WTC11 (cell line): Measurements from ENCODE around the gene ITGA8. TPM values are rescaled to one million over a fixed set of nuclear protein-coding genes. Genes with fewer than 3 reads are reported as not detected.

Experiments used
- ATAC-seq: fragments of 200-7000 bp; cut with Tn5 transposase; 2 replicates; pipeline ENCODE4 v1.10.0; 2021; ENCODE audit warnings: mild to moderate bottlenecking, moderate library complexity
- CTCF ChIA-PET: fragments of 300-600 bp; sonication (Branson Sonifier 250); formaldehyde crosslinking; loops from one replicate; lab custom pipeline; 2021; ENCODE audit warnings: antibody characterized with exemption; lab: Charles Lee
- POLR2A ChIA-PET: fragments of 350-600 bp; sonication (Branson Sonifier 250); formaldehyde crosslinking; loops from one replicate; lab custom pipeline; 2021; ENCODE audit warnings: antibody characterized with exemption; lab: Charles Lee
- DNase-seq: peaks from one replicate; pipeline ENCODE4 v3.0.0; 2021; ENCODE audit warnings: low spot score
- H3K27ac Mint-ChIP-seq: 2 replicates; pipeline ENCODE4 v1.8.0; 2021; ENCODE audit warnings: mixed read lengths
- H3K27me3 Mint-ChIP-seq: 2 replicates; pipeline ENCODE4 v1.8.0; 2021; ENCODE audit warnings: low read depth, mild to moderate bottlenecking, moderate library complexity, mixed read lengths
- H3K36me3 Mint-ChIP-seq: 2 replicates; pipeline ENCODE4 v1.8.0; 2021; ENCODE audit warnings: mixed read lengths
- H3K4me1 Mint-ChIP-seq: 2 replicates; pipeline ENCODE4 v1.8.0; 2022; ENCODE audit warnings: mixed read lengths
- H3K4me3 Mint-ChIP-seq: 2 replicates; pipeline ENCODE4 v1.8.0; 2021; ENCODE audit warnings: mild to moderate bottlenecking, moderate library complexity, mixed read lengths
- H3K9me3 Mint-ChIP-seq: 2 replicates; pipeline ENCODE4 v1.8.0; 2021; ENCODE audit warnings: mixed read lengths
- ATF1 ChIP-seq: sonication (generic); formaldehyde crosslinking; IDR thresholded peaks from 2 replicates; pipeline ENCODE4 v1.8.1; 2023; ENCODE audit warnings: mild to moderate bottlenecking, moderate library complexity, missing genetic modification reagents
- ATF3 ChIP-seq: sonication (generic); formaldehyde crosslinking; conservative IDR thresholded peaks from 2 replicates; pipeline ENCODE4 v1.8.1; 2022; ENCODE audit warnings: mild to moderate bottlenecking, missing genetic modification reagents
- CBFB ChIP-seq: sonication (generic); formaldehyde crosslinking; IDR thresholded peaks from 2 replicates; pipeline ENCODE4 v1.8.1; 2022; ENCODE audit warnings: mild to moderate bottlenecking, low read depth, missing genetic modification reagents
- CREM ChIP-seq: sonication (generic); formaldehyde crosslinking; IDR thresholded peaks from 2 replicates; pipeline ENCODE4 v1.8.1; 2022; ENCODE audit warnings: mild to moderate bottlenecking, missing genetic modification reagents, moderate library complexity
- E2F4 ChIP-seq: sonication (generic); formaldehyde crosslinking; IDR thresholded peaks from 2 replicates; pipeline ENCODE4 v1.8.1; 2022; ENCODE audit warnings: low read depth, mild to moderate bottlenecking, moderate library complexity, missing genetic modification reagents, borderline replicate concordance
- E2F5 ChIP-seq: sonication (generic); formaldehyde crosslinking; IDR thresholded peaks from 2 replicates; pipeline ENCODE4 v1.8.1; 2022; ENCODE audit warnings: mild to moderate bottlenecking, moderate library complexity, missing genetic modification reagents
- ERG ChIP-seq: fragments of 250-450 bp; sonication (Bioruptor Pico); IDR thresholded peaks from 2 replicates; pipeline ENCODE4 v1.8.0; 2021; ENCODE audit warnings: mild to moderate bottlenecking
- FOXJ3 ChIP-seq: sonication (generic); formaldehyde crosslinking; IDR thresholded peaks from 2 replicates; pipeline ENCODE4 v1.9.0; 2021; ENCODE audit warnings: missing genetic modification reagents, mild to moderate bottlenecking, borderline replicate concordance
- FOXK1 ChIP-seq: sonication (generic); formaldehyde crosslinking; IDR thresholded peaks from 2 replicates; pipeline ENCODE4 v1.8.0; 2022; ENCODE audit warnings: mild to moderate bottlenecking, moderate library complexity, missing genetic modification reagents
- GABPB1 ChIP-seq: sonication (generic); formaldehyde crosslinking; IDR thresholded peaks from 2 replicates; pipeline ENCODE4 v1.8.1; 2023; ENCODE audit warnings: mild to moderate bottlenecking, missing genetic modification reagents
- GRHL2 ChIP-seq: fragments of 250-450 bp; sonication (Bioruptor Pico); IDR thresholded peaks from 2 replicates; pipeline ENCODE4 v1.8.0; 2022; ENCODE audit warnings: mild to moderate bottlenecking, moderate library complexity; ENCODE audit not compliant: insufficient replicate concordance, severe bottlenecking
- GTF2I ChIP-seq: fragments of 250-450 bp; sonication (Bioruptor Pico); conservative IDR thresholded peaks from 2 replicates; pipeline ENCODE4 v1.4.0; 2021; ENCODE audit warnings: mild to moderate bottlenecking
- MAX ChIP-seq: sonication (generic); formaldehyde crosslinking; IDR thresholded peaks from 2 replicates; pipeline ENCODE4 v1.8.0; 2022; ENCODE audit warnings: mild to moderate bottlenecking, missing genetic modification reagents
- NFATC4 ChIP-seq: fragments of 250-450 bp; sonication (Bioruptor Pico); IDR thresholded peaks from 2 replicates; pipeline ENCODE4 v1.9.0; 2021; ENCODE audit warnings: mild to moderate bottlenecking
- NFE2L1 ChIP-seq: sonication (generic); formaldehyde crosslinking; IDR thresholded peaks from 2 replicates; pipeline ENCODE4 v1.8.1; 2023; ENCODE audit warnings: missing genetic modification reagents
- PRRX2 ChIP-seq: fragments of 250-450 bp; sonication (Bioruptor Pico); IDR thresholded peaks from 2 replicates; pipeline ENCODE4 v1.8.0; 2021; ENCODE audit warnings: mild to moderate bottlenecking
- RORB ChIP-seq: fragments of 250-450 bp; sonication (Bioruptor Pico); IDR thresholded peaks from 2 replicates; pipeline ENCODE4 v1.9.0; 2021; ENCODE audit warnings: mild to moderate bottlenecking
- SMAD3 ChIP-seq: sonication (generic); formaldehyde crosslinking; IDR thresholded peaks from 2 replicates; pipeline ENCODE4 v1.8.0; 2022; ENCODE audit warnings: missing genetic modification reagents, mild to moderate bottlenecking, borderline replicate concordance
- SMAD4 ChIP-seq: sonication (generic); formaldehyde crosslinking; IDR thresholded peaks from 2 replicates; pipeline ENCODE4 v1.8.0; 2022; ENCODE audit warnings: mild to moderate bottlenecking, missing genetic modification reagents
- TP53 ChIP-seq: sonication (generic); formaldehyde crosslinking; IDR thresholded peaks from 2 replicates; pipeline ENCODE4 v1.8.1; 2023; ENCODE audit warnings: mild to moderate bottlenecking, missing genetic modification reagents
- USF1 ChIP-seq: sonication (generic); formaldehyde crosslinking; IDR thresholded peaks from 2 replicates; pipeline ENCODE4 v1.8.0; 2022; ENCODE audit warnings: mild to moderate bottlenecking, missing genetic modification reagents
- ZNF232 ChIP-seq: sonication (generic); formaldehyde crosslinking; IDR thresholded peaks from 2 replicates; pipeline ENCODE4 v1.8.0; 2022; ENCODE audit warnings: mild to moderate bottlenecking, missing genetic modification reagents
- ZNF263 ChIP-seq: sonication (generic); formaldehyde crosslinking; IDR thresholded peaks from 2 replicates; pipeline ENCODE4 v1.8.1; 2022; ENCODE audit warnings: low read depth, mild to moderate bottlenecking, moderate library complexity, missing genetic modification reagents
- ZNF396 ChIP-seq: fragments of 250-450 bp; sonication (Bioruptor Pico); IDR thresholded peaks from 2 replicates; pipeline ENCODE4 v1.8.0; 2021; ENCODE audit warnings: mild to moderate bottlenecking, moderate library complexity, borderline replicate concordance
- ZNF423 ChIP-seq: fragments of 250-450 bp; sonication (Bioruptor Pico); IDR thresholded peaks from 2 replicates; pipeline ENCODE4 v2.1.2; 2022; ENCODE audit warnings: mild to moderate bottlenecking, moderate library complexity
- ZNF671 ChIP-seq: fragments of 250-450 bp; sonication (Bioruptor Pico); IDR thresholded peaks from 2 replicates; pipeline ENCODE4 v1.8.0; 2021; ENCODE audit warnings: mild to moderate bottlenecking
- total RNA-seq: library from RNA; stranded (reverse); gene quantifications from 3 replicates; pipeline ENCODE4 v1.2.3, GENCODE V29; 2021
- TF ChIP-seq, protein P1 (sequence below): sonication (generic); formaldehyde crosslinking; IDR thresholded peaks from 2 replicates; pipeline ENCODE4 v1.8.1; 2023; ENCODE audit warnings: mild to moderate bottlenecking, missing genetic modification reagents
- TF ChIP-seq, protein P2 (sequence below): sonication (generic); formaldehyde crosslinking; IDR thresholded peaks from 2 replicates; pipeline ENCODE4 v1.8.1; 2022; ENCODE audit warnings: low read depth, missing genetic modification reagents, borderline replicate concordance

Gene ITGA8
- total RNA-seq, 1 experiment from 2014 or later: not detected

GRCh38 chr10:15754937-15755336, 35.2 kb upstream of the ITGA8 start:
- H3K27me3 Mint-ChIP-seq: peaks cover 3% of the 10 kb centered on the region; the same call in 1 of the 2 replicates
- ATAC-seq: no peak
- no peaks in the 10 kb centered on the region for H3K9me3 Mint-ChIP-seq
- POLR2A ChIA-PET: interaction anchor here (0.6 kb wide), 1 partner anchor 975 kb away, joined by 3 read pairs; no protein-coding TSS in a partner anchor
- TF ChIP-seq ZNF263 (CRISPR knock-in tag): no peak
- CTCF ChIA-PET: no interaction called here
- H3K4me3 Mint-ChIP-seq: no peak overlapping the region
- no peaks in the 10 kb centered on the region for H3K36me3 Mint-ChIP-seq
- no peak overlapping the region for H3K27ac Mint-ChIP-seq
- DNase-seq: no peak
- H3K4me1 Mint-ChIP-seq: no peaks in the 10 kb centered on the region

DNA sequence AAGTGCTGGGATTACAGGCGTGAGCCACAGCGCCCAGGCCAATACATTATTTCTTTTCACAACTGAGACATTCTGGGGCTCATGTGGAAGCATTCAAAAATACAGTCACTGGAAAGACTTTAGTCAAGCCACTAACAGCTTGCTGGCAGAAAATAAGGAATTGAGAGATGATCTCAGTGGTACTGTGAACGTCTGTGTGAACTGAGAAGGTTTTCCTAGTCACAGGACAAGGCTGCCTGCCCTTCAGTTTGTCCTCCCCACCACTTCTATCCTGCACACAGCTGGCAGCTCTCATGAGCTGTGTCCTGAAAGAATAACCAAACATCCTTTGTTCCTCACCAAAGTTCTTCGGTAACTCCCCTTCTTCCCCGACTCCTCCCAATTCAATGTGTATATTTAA, 31.3 kb upstream of the ITGA8 start:
- TF ChIP-seq PRRX2 (CRISPR knock-in tag) (no peak), ZNF671 (no peak), CBFB (CRISPR knock-in tag) (no peak), TP53 (CRISPR knock-in tag) (no peak), CREM (no peak), ATF3 (CRISPR knock-in tag) (no peak), GTF2I (no peak), ERG (no peak), ATF1 (CRISPR knock-in tag) (no peak), SMAD4 (no peak), FOXJ3 (CRISPR knock-in tag) (no peak), ZNF396 (CRISPR knock-in tag) (no peak), ZNF423 (CRISPR knock-in tag) (no peak), RORB (CRISPR knock-in tag) (no peak), NFATC4 (no peak), GABPB1 (CRISPR knock-in tag) (no peak)
- TF ChIP-seq, protein P1, sequence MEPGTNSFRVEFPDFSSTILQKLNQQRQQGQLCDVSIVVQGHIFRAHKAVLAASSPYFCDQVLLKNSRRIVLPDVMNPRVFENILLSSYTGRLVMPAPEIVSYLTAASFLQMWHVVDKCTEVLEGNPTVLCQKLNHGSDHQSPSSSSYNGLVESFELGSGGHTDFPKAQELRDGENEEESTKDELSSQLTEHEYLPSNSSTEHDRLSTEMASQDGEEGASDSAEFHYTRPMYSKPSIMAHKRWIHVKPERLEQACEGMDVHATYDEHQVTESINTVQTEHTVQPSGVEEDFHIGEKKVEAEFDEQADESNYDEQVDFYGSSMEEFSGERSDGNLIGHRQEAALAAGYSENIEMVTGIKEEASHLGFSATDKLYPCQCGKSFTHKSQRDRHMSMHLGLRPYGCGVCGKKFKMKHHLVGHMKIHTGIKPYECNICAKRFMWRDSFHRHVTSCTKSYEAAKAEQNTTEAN (CRISPR knock-in tag): no peak
- TF ChIP-seq, all 79 proteins: peak for 0
- no peak for ATAC-seq
- Mint-ChIP-seq H3K36me3 (no peaks in the 10 kb centered on the region), H3K4me1 (no peaks in the 10 kb centered on the region), H3K27ac (no peak overlapping the region), H3K9me3 (no peaks in the 10 kb centered on the region), H3K4me3 (no peak overlapping the region), H3K27me3 (peaks cover under 1% of the 10 kb centered on the region; the same call in 1 of the 2 replicates)
- no peak for DNase-seq
- ChIA-PET CTCF (interaction anchor here (0.8 to 1.5 kb wide), 3 partner anchors 11 to 166 kb away, joined by 3 to 4 read pairs (median 3); no protein-coding TSS in a partner anchor), POLR2A (no interaction called here)

DNA sequence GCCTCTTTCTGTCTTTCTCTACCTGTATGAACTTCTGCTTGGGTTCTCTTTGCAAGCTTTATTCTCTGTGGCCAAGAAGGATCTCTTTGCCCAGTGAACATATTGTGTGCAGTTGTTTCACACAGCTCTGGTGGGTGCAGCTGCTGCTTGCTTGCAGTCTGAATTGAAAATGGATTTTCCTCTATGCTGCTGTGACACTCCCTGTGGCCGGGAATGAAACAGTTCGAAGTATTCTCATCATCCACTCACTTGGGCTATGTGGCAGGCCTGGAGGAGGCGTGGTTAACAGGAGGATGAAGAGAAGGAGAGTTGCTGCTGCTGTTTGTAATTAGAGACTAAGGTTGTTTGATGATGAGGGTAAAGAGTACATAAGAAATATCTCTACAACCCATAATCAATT, 28.4 kb upstream of the ITGA8 start:
- H3K27me3 Mint-ChIP-seq: no peaks in the 10 kb centered on the region
- H3K36me3 Mint-ChIP-seq: no peaks in the 10 kb centered on the region
- H3K9me3 Mint-ChIP-seq: no peaks in the 10 kb centered on the region
- H3K4me1 Mint-ChIP-seq: no peaks in the 10 kb centered on the region
- no peak overlapping the region for H3K27ac Mint-ChIP-seq
- DNase-seq (no peak), ATAC-seq (no peak)
- no peak overlapping the region for H3K4me3 Mint-ChIP-seq
- ChIA-PET CTCF (no interaction called here), POLR2A (no interaction called here)
- no peak for TF ChIP-seq GRHL2 (CRISPR knock-in tag)
- TF ChIP-seq SMAD4: no peak
- TF ChIP-seq MAX: no peak
- TF ChIP-seq NFE2L1 (CRISPR knock-in tag): no peak
- TF ChIP-seq USF1 (CRISPR knock-in tag): no peak
- TF ChIP-seq ZNF232 (CRISPR knock-in tag): no peak
- TF ChIP-seq SMAD3 (CRISPR knock-in tag): no peak
- TF ChIP-seq E2F4 (CRISPR knock-in tag): no peak
- TF ChIP-seq RORB (CRISPR knock-in tag): no peak
- TF ChIP-seq GABPB1 (CRISPR knock-in tag): no peak
- no peak for TF ChIP-seq E2F5 (CRISPR knock-in tag)
- no peak for TF ChIP-seq PRRX2 (CRISPR knock-in tag)
- TF ChIP-seq, protein P2, sequence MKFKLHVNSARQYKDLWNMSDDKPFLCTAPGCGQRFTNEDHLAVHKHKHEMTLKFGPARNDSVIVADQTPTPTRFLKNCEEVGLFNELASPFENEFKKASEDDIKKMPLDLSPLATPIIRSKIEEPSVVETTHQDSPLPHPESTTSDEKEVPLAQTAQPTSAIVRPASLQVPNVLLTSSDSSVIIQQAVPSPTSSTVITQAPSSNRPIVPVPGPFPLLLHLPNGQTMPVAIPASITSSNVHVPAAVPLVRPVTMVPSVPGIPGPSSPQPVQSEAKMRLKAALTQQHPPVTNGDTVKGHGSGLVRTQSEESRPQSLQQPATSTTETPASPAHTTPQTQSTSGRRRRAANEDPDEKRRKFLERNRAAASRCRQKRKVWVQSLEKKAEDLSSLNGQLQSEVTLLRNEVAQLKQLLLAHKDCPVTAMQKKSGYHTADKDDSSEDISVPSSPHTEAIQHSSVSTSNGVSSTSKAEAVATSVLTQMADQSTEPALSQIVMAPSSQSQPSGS: no peak
- TF ChIP-seq FOXK1: no peak
